ENCODE measurements around the gene COL4A2. TPM values are rescaled to one million over a fixed set of nuclear protein-coding genes. Genes with fewer than 3 reads are reported as not detected.

Gene COL4A2
- total RNA-seq, 6 experiments from 2014 or later: 8.4 to 65.8 (median 42.5) TPM

DNA sequence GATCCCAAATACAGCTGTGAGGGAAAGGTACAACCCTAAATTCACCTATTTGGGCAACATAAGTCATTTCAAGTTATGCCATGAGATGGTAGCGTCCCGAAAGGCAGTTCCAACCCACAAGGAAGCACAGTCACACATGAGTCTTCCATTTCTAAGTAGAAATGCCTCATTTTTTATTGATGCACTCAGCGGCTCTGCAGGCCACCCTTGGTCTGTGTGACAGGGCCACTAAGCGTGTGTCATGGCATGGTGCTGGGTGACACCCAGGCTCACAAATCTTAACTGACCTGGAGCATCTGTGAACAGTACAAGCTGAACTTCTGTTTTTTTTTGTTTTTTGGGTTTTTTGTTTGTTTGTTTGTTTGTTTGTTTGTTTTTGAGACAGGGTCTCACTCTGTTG lies 239.3 kb downstream of the COL4A2 start:
- DNase-seq (peak in 1 of 3 donors; percentile 4), ATAC-seq (no peak)
- Histone ChIP-seq H3K4me3 (no peak overlapping the region), H3K27ac (peak overlapping the region in 2 of 3 donors; percentile 13 to 19), H3K27me3 (no peaks in the 10 kb centered on the region), H3K9me3 (no peaks in the 10 kb centered on the region), H3K36me3 (no peaks in the 10 kb centered on the region), H3K4me1 (peaks cover 0 to 25% (median 11%) of the 10 kb centered on the region in 4 donors)
- 88% methylated on average over 4 of the region's 4 CpGs for WGBS (ENCODE audit: insufficient coverage, low coverage, low lambda C conversion rate, missing lambda C conversion rate)
- no peak for TF ChIP-seq POLR2A (IDR thresholded peaks at IDR 0.05)
- TF ChIP-seq, protein P1, sequence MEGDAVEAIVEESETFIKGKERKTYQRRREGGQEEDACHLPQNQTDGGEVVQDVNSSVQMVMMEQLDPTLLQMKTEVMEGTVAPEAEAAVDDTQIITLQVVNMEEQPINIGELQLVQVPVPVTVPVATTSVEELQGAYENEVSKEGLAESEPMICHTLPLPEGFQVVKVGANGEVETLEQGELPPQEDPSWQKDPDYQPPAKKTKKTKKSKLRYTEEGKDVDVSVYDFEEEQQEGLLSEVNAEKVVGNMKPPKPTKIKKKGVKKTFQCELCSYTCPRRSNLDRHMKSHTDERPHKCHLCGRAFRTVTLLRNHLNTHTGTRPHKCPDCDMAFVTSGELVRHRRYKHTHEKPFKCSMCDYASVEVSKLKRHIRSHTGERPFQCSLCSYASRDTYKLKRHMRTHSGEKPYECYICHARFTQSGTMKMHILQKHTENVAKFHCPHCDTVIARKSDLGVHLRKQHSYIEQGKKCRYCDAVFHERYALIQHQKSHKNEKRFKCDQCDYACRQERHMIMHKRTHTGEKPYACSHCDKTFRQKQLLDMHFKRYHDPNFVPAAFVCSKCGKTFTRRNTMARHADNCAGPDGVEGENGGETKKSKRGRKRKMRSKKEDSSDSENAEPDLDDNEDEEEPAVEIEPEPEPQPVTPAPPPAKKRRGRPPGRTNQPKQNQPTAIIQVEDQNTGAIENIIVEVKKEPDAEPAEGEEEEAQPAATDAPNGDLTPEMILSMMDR (IDR thresholded peaks at IDR 0.05): no peak
- intact Hi-C loops (cut with DNase I): no loop called here

DNA sequence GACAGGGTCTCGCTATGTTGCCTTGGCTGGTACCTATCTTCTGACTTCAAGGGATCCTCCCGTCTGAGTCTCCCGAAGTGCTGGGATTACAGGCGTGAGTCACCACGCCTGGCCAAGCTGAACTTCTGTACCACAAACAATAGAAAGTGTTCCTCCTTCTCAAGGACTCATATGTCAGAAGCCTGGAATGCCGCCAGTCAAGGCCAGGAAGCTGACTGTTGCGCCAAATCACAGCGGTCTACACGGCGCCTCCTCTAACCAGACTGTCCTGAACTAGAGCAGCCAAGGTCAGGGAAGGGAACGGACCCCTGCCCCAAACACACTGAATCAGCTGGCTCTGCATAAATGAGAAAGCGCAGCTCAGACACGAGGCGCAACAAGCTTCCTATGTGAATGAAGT lies 239.8 kb downstream of the COL4A2 start:
- Histone ChIP-seq H3K27me3 (no peaks in the 10 kb centered on the region), H3K4me3 (no peak overlapping the region), H3K36me3 (no peaks in the 10 kb centered on the region), H3K4me1 (peaks cover 0 to 20% (median 9%) of the 10 kb centered on the region in 4 donors), H3K9me3 (no peaks in the 10 kb centered on the region), H3K27ac (peak overlapping the region; percentile 13 to 29 (median 19))
- DNase-seq: peak; percentile 78 to 84 (median 83)
- ATAC-seq: peak; percentile 76 to 87 (median 81)
- WGBS (ENCODE audit: insufficient coverage, low coverage, low lambda C conversion rate, missing lambda C conversion rate): 71% methylated on average over 10 of the region's 14 CpGs
- TF ChIP-seq POLR2A (IDR thresholded peaks at IDR 0.05): no peak
- TF ChIP-seq, protein P1 (IDR thresholded peaks at IDR 0.05): no peak
- intact Hi-C loops (cut with DNase I): no loop called here

DNA sequence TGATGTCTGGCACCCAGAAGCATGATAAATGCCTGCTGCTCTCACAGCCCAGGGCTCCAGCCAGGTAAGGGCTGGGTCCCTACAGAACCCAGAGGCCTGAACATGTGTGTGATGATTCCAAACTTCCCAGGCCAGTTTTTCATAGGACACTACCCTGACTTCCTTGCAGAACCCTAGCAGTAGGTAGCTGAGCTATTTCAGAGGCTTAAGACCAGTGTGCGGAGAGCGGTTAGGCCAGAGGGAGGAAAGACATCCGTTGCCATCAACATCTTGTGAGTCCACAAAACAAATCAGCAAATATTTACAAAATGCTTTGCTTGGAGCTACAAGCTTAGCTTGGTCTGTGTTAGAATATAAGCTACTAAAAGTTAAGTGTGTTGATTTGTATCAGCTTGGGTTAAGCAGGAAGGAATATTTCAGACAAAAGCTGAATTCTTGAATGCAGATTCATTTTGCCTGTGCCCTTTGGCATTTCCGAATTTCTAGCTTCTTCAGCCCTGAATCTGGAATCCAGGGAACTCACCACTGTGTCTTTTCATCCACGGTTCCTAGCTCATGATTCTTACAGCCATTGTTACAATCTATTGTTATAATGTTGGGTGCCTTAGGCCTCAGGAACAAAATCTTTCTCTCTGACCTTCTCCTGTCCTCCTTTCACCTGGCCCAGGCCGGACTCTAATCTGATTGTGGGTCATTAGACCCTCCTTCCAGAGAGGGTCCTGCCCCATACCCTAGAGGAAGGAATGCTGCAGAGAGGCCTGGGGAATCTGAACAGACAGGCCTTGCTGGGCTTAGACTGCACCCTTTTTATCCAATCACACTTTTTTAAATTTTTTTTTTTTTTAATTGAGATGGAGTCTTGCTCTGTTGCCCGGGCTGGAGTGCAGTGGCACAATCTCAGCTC lies 242.1 kb downstream of the COL4A2 start:
- Histone ChIP-seq H3K27me3 (no peaks in the 10 kb centered on the region), H3K4me3 (no peak overlapping the region), H3K9me3 (no peaks in the 10 kb centered on the region), H3K4me1 (peaks cover 0 to 29% (median 4%) of the 10 kb centered on the region in 4 donors), H3K27ac (peak overlapping the region in 2 of 3 donors; percentile 11 to 49), H3K36me3 (no peaks in the 10 kb centered on the region)
- ATAC-seq (peak in 3 of 4 donors; percentile 5 to 7 (median 5)), DNase-seq (no peak)
- intact Hi-C loops (cut with DNase I): no loop called here
- TF ChIP-seq POLR2A (IDR thresholded peaks at IDR 0.05): no peak
- TF ChIP-seq, protein P1 (IDR thresholded peaks at IDR 0.05): no peak
- WGBS (ENCODE audit: insufficient coverage, low coverage, low lambda C conversion rate, missing lambda C conversion rate): 49% methylated on average over 7 of the region's 7 CpGs

DNA sequence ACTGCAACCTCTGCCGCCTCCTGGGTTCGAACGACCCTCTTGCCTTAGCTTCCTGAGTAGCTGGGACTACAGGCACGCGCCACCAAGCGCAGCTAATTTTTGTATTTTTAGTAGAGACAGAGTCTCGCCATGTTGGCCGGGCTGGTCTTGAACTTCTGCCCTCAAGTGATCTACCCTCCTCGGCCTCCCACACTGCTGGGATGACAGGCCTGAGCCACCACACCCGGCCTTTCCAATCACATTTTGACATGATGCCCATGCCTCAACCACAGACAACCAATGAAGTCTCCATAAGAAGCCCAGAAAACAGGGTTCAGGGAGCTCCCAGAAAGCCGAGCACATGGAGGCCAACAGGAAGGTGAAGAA lies 242.7 kb downstream of the COL4A2 start:
- Histone ChIP-seq H3K4me1 (peaks cover 0 to 35% (median 5%) of the 10 kb centered on the region in 4 donors), H3K9me3 (no peaks in the 10 kb centered on the region), H3K4me3 (no peak overlapping the region), H3K27me3 (no peaks in the 10 kb centered on the region), H3K27ac (peak overlapping the region in 1 of 3 donors; percentile 49), H3K36me3 (no peaks in the 10 kb centered on the region)
- ATAC-seq (no peak), DNase-seq (no peak)
- WGBS (ENCODE audit: insufficient coverage, low coverage, low lambda C conversion rate, missing lambda C conversion rate): 86% methylated on average over 9 of the region's 11 CpGs
- intact Hi-C loops (cut with DNase I): no loop called here
- TF ChIP-seq, protein P1 (IDR thresholded peaks at IDR 0.05): no peak

Measured in right lobe of liver (tissue), 6 donors.